CD8-positive, alpha-beta memory T cell (primary cell): ENCODE measurements around the gene SLX4. TPM values are rescaled to one million over a fixed set of nuclear protein-coding genes. Genes with fewer than 3 reads are reported as not detected.
A peak's percentile ranks its signal among the peaks of the same experiment; 100 is the strongest.

Experiments
- CTCF ChIA-PET: fragments of 350-600 bp; sonication (Branson Sonifier 250); formaldehyde crosslinking; loops from one replicate; lab custom pipeline; 2021; ENCODE audit warnings: antibody characterized with exemption; lab: Charles Lee
- POLR2A ChIA-PET: fragments of 350-600 bp; sonication (Branson Sonifier 250); formaldehyde crosslinking; loops from one replicate; lab custom pipeline; 2021; ENCODE audit warnings: antibody characterized with exemption; lab: Charles Lee
- DNase-seq, 5 donors: peaks; one replicate each; pipeline versions ENCODE4 v3.0.0 to v3.0.0-alpha.2; 2020 to 2022; ENCODE audit warnings: mixed read lengths in 1 of 5
- H3K27ac ChIP-seq: one replicate; pipeline ENCODE4 v1.7.0; 2013; ENCODE audit warnings: low read depth, mild to moderate bottlenecking, low read length, moderate library complexity
- H3K27me3 ChIP-seq: 2 replicates; pipeline ENCODE4 v1.7.0; 2013; ENCODE audit warnings: low read length, mild to moderate bottlenecking; ENCODE audit not compliant: insufficient read depth, poor library complexity, severe bottlenecking
- H3K36me3 ChIP-seq: 2 replicates; pipeline ENCODE4 v1.7.0; 2013; ENCODE audit warnings: mild to moderate bottlenecking, low read length, moderate library complexity; ENCODE audit not compliant: insufficient read depth
- H3K4me1 ChIP-seq: 2 replicates; pipeline ENCODE4 v1.7.0; 2013; ENCODE audit warnings: mild to moderate bottlenecking, low read length, moderate library complexity; ENCODE audit not compliant: insufficient read depth
- H3K4me3 ChIP-seq: 2 replicates; pipeline ENCODE4 v1.7.0; 2013; ENCODE audit warnings: mild to moderate bottlenecking, low read length
- H3K9me3 ChIP-seq: 2 replicates; pipeline ENCODE4 v1.7.0; 2013; ENCODE audit warnings: mild to moderate bottlenecking, low read length
- H3K27ac Mint-ChIP-seq, 8 donors: one replicate each; pipeline ENCODE4 v1.8.0; 2020 to 2021; ENCODE audit warnings: mixed read lengths in 8 of 8, mild to moderate bottlenecking in 6 of 8, inconsistent platforms in 3 of 8, moderate library complexity in 3 of 8
- H3K27me3 Mint-ChIP-seq, 2 donors: one replicate each; pipeline ENCODE4 v1.8.0; 2020 to 2021; ENCODE audit warnings: mixed read lengths in 2 of 2, mild to moderate bottlenecking in 1 of 2, moderate library complexity in 1 of 2
- H3K36me3 Mint-ChIP-seq, 3 donors: one replicate each; pipeline ENCODE4 v1.8.0; 2020 to 2021; ENCODE audit warnings: mixed read lengths in 3 of 3, inconsistent platforms in 1 of 3, mild to moderate bottlenecking in 1 of 3
- H3K4me1 Mint-ChIP-seq, 3 donors: one replicate each; pipeline ENCODE4 v1.8.0; 2020 to 2021; ENCODE audit warnings: mixed read lengths in 3 of 3, inconsistent platforms in 1 of 3, mild to moderate bottlenecking in 1 of 3
- H3K4me3 Mint-ChIP-seq, 7 donors: one replicate each; pipeline ENCODE4 v1.8.0; 2020 to 2021; ENCODE audit warnings: mixed read lengths in 7 of 7, mild to moderate bottlenecking in 6 of 7, moderate library complexity in 4 of 7, inconsistent platforms in 2 of 7
- H3K9me3 Mint-ChIP-seq, 5 donors: one replicate each; pipeline ENCODE4 v1.8.0; 2020 to 2022; ENCODE audit warnings: mixed read lengths in 5 of 5, mild to moderate bottlenecking in 3 of 5, moderate library complexity in 2 of 5, inconsistent platforms in 1 of 5
- polyA plus RNA-seq: library from polyadenylated mRNA; unstranded; fragments of 300-500 nt; fragmentation: Illumina TruSeq; gene quantifications from one replicate; pipeline ENCODE4 v1.2.3, GENCODE V29; 2021
- total RNA-seq, 2 experiments: library from RNA; stranded (reverse); gene quantifications; one replicate each; pipeline ENCODE4 v1.2.3, GENCODE V29; 2021

Gene SLX4
- total and polyA plus RNA-seq, 3 experiments from 2014 or later: 0.63 to 11.7 (median 11.6) TPM

DNA sequence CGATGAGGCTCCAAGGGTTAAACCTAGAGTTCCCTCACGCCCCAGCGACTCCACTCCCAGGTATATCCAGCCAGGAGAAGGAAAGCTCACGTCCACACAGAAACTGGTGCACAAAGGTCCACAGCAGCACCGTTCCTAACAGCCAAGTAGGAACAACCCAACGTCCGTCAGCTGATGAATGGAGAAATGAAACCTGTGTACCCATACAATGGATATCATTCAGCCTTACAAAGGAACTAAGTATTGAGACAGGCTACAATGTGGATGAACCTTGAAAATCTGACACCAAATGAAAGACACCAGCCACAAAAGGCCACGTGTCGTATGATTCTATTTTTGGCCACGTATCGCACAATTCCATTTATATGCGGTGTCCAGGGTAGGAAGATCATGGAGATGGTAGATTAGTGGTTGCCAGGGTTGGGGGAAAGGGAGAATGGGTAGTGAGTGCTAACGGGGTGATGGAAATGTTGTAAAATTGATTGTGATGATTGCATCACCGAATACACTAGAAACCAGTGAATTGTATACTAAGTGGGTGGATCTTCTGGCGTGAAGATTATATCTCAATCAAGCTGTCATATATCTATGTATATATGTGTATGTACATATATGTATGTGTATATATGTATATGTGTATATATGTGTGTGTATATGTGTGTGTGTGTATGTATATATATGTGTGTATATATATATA is 64.3 kb downstream of the SLX4 start:
- Mint-ChIP-seq H3K4me3 (no peak overlapping the region), H3K27ac (peak overlapping the region in 5 of 8 donors; percentile 3 to 83 (median 67)), H3K4me1 (peaks cover 0 to 10% (median under 1%) of the 10 kb centered on the region in 3 donors), H3K27me3 (no peaks in the 10 kb centered on the region), H3K9me3 (no peaks in the 10 kb centered on the region), H3K36me3 (peaks cover 14 to 90% (median 25%) of the 10 kb centered on the region in 3 donors)
- Histone ChIP-seq H3K4me3 (no peak overlapping the region), H3K9me3 (no peaks in the 10 kb centered on the region), H3K36me3 (peaks cover 57% of the 10 kb centered on the region), H3K27ac (no peak overlapping the region), H3K27me3 (no peaks in the 10 kb centered on the region), H3K4me1 (no peaks in the 10 kb centered on the region)
- no peak for DNase-seq
- ChIA-PET POLR2A (interaction anchor here (1.2 kb wide), 1 partner anchor 29 kb away, joined by 4 read pairs; no protein-coding TSS in a partner anchor), CTCF (no interaction called here)

GRCh38 chr16:3542601-3543373 is 68.6 kb downstream of the SLX4 start:
- ChIA-PET POLR2A (interaction anchor here (0.6 kb wide), 2 partner anchors 33 to 39 kb away, joined by 4 read pairs; no protein-coding TSS in a partner anchor), CTCF (no interaction called here)
- Mint-ChIP-seq H3K36me3 (peaks cover 0 to 83% (median 17%) of the 10 kb centered on the region in 3 donors), H3K27ac (peak overlapping the region in 4 of 8 donors; percentile 20 to 76 (median 61)), H3K27me3 (no peaks in the 10 kb centered on the region), H3K4me3 (no peak overlapping the region), H3K9me3 (no peaks in the 10 kb centered on the region), H3K4me1 (peaks cover 0 to 9% (median 0%) of the 10 kb centered on the region in 3 donors)
- peaks cover 42% of the 10 kb centered on the region for H3K36me3 ChIP-seq
- no peaks in the 10 kb centered on the region for H3K9me3 ChIP-seq
- H3K27me3 ChIP-seq: no peaks in the 10 kb centered on the region
- no peak overlapping the region for H3K4me3 ChIP-seq
- no peak for DNase-seq
- H3K27ac ChIP-seq: no peak overlapping the region
- no peaks in the 10 kb centered on the region for H3K4me1 ChIP-seq

DNA sequence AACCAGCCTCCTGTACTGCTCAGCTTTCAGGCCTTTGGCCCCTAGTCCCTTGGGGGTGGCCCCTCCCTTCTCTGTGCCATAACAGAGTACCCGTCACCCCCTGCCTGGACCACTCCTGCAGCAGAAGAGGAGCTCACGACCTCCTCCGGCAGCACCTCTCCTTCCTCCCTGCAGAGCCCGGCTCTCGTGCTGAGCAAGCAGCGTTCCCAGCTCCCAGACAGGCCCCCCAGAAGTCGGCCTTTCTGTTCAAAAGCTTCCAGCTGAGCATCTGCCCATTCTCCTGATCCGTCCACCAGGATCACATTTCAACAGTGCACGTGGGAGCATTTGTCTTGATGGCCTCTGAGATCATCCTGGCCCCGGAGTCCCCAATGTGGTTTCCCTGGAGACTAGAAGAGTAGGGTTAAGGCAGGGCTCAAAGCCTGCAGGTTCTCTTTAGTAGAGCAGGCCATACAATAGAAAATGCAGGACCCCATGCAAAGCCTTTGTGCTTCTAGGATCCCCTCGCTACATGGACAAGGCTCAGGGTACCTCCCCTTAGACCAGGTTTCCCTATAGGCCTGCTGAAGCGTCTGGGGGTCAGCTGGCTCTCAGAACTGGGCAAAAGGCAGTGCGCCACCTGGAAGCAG is 69.8 kb downstream of the SLX4 start:
- no peaks in the 10 kb centered on the region for H3K27me3 ChIP-seq
- Mint-ChIP-seq H3K4me1 (peaks cover 0 to 9% (median 0%) of the 10 kb centered on the region in 3 donors), H3K9me3 (no peaks in the 10 kb centered on the region), H3K27ac (peak overlapping the region in 2 of 8 donors; percentile 20 to 35), H3K36me3 (peaks cover 0 to 78% (median 15%) of the 10 kb centered on the region in 3 donors), H3K4me3 (no peak overlapping the region), H3K27me3 (no peaks in the 10 kb centered on the region)
- H3K4me1 ChIP-seq: no peaks in the 10 kb centered on the region
- no peak for DNase-seq
- H3K27ac ChIP-seq: no peak overlapping the region
- ChIA-PET CTCF (no interaction called here), POLR2A (interaction anchor here (0.6 kb wide), 1 partner anchor 32 kb away, joined by 4 read pairs; no protein-coding TSS in a partner anchor)
- H3K9me3 ChIP-seq: no peaks in the 10 kb centered on the region
- peaks cover 35% of the 10 kb centered on the region for H3K36me3 ChIP-seq
- no peak overlapping the region for H3K4me3 ChIP-seq

DNA sequence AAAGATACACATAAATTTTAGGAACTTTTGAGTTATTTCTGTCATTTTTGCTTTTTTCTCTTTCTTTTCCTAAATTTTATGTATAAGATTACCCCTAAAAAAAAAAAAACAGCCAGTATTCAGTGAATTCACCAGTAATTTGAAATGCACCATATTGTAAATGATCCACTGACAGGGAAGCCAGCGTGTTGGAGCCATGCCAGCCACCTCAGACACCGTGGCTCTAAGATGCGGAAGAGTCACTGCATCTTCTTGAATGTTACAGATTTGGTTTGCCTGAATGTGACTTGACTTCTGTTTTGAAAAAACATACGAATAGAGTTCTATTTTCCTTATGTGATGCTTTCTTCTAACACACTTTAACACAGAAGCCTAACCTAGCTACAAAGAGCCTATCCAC is 73.2 kb downstream of the SLX4 start:
- Histone ChIP-seq H3K4me3 (no peak overlapping the region), H3K4me1 (no peaks in the 10 kb centered on the region), H3K27ac (no peak overlapping the region), H3K36me3 (peaks cover 22% of the 10 kb centered on the region), H3K9me3 (no peaks in the 10 kb centered on the region), H3K27me3 (no peaks in the 10 kb centered on the region)
- Mint-ChIP-seq H3K4me3 (no peak overlapping the region), H3K4me1 (peaks cover 6 to 18% (median 8%) of the 10 kb centered on the region in 3 donors), H3K27me3 (peaks cover 0 to 3% of the 10 kb centered on the region in 2 donors), H3K27ac (peak overlapping the region in 3 of 8 donors; percentile 17 to 58 (median 35)), H3K9me3 (no peaks in the 10 kb centered on the region), H3K36me3 (peaks cover 0 to 82% (median 12%) of the 10 kb centered on the region in 3 donors)
- ChIA-PET CTCF (no interaction called here), POLR2A (no interaction called here)
- no peak for DNase-seq

GRCh38 chr16:3536851-3537250 is 74.6 kb downstream of the SLX4 start:
- no peak overlapping the region for H3K27ac ChIP-seq
- peak overlapping the region in 4 of 8 donors; percentile 52 to 90 (median 58) for H3K27ac Mint-ChIP-seq
- peaks cover 10% of the 10 kb centered on the region for H3K36me3 ChIP-seq
- CTCF ChIA-PET: interaction anchor here (0.9 kb wide), 1 partner anchor 17 kb away, joined by 4 read pairs; no protein-coding TSS in a partner anchor
- H3K4me1 ChIP-seq: no peaks in the 10 kb centered on the region
- POLR2A ChIA-PET: interaction anchor here (0.7 to 1.3 kb wide), 2 partner anchors 13 to 24 kb away, joined by 3 to 4 read pairs; no protein-coding TSS in a partner anchor
- DNase-seq: no peak
- H3K27me3 Mint-ChIP-seq: peaks cover 0 to 3% of the 10 kb centered on the region in 2 donors
- peaks cover 0 to 79% (median 12%) of the 10 kb centered on the region in 3 donors for H3K36me3 Mint-ChIP-seq
- H3K27me3 ChIP-seq: no peaks in the 10 kb centered on the region
- no peak overlapping the region for H3K4me3 ChIP-seq
- no peaks in the 10 kb centered on the region for H3K9me3 ChIP-seq
- no peaks in the 10 kb centered on the region for H3K9me3 Mint-ChIP-seq
- H3K4me1 Mint-ChIP-seq: peaks cover 6 to 18% (median 8%) of the 10 kb centered on the region in 3 donors
- H3K4me3 Mint-ChIP-seq: peak overlapping the region in 1 of 7 donors; percentile 40

- no peak overlapping the region for H3K4me3 Mint-ChIP-seq
- no peaks in the 10 kb centered on the region for H3K27me3 ChIP-seq
- no peak overlapping the region for H3K4me3 ChIP-seq
- no peaks in the 10 kb centered on the region for H3K9me3 Mint-ChIP-seq
- H3K36me3 ChIP-seq: peaks cover 9% of the 10 kb centered on the region
- no peak overlapping the region for H3K27ac ChIP-seq
- H3K4me1 Mint-ChIP-seq: peaks cover 6 to 18% (median 8%) of the 10 kb centered on the region in 3 donors
- peak overlapping the region in 2 of 8 donors; percentile 77 to 90 for H3K27ac Mint-ChIP-seq
- H3K9me3 ChIP-seq: no peaks in the 10 kb centered on the region
- ChIA-PET CTCF (interaction anchor here (0.9 kb wide), 1 partner anchor 17 kb away, joined by 4 read pairs; no protein-coding TSS in a partner anchor), POLR2A (interaction anchor here (0.7 to 1.3 kb wide), 2 partner anchors 13 to 24 kb away, joined by 3 to 4 read pairs; no protein-coding TSS in a partner anchor)
- H3K27me3 Mint-ChIP-seq: peaks cover 0 to 3% of the 10 kb centered on the region in 2 donors
- DNase-seq: no peak
- H3K4me1 ChIP-seq: no peaks in the 10 kb centered on the region
- peaks cover 0 to 77% (median 16%) of the 10 kb centered on the region in 3 donors for H3K36me3 Mint-ChIP-seq
Observed at GRCh38 chr16:3536271-3536731, 75.1 kb downstream of the SLX4 start.

- DNase-seq: no peak
- no peaks in the 10 kb centered on the region for H3K27me3 ChIP-seq
- POLR2A ChIA-PET: no interaction called here
- CTCF ChIA-PET: no interaction called here
- Mint-ChIP-seq H3K4me1 (peaks cover 6 to 9% (median 8%) of the 10 kb centered on the region in 3 donors), H3K36me3 (peaks cover 0 to 67% (median 8%) of the 10 kb centered on the region in 3 donors), H3K4me3 (no peak overlapping the region), H3K27ac (peak overlapping the region in 7 of 8 donors; percentile 1 to 90 (median 77)), H3K9me3 (no peaks in the 10 kb centered on the region), H3K27me3 (peaks cover 0 to 3% of the 10 kb centered on the region in 2 donors)
- no peaks in the 10 kb centered on the region for H3K9me3 ChIP-seq
- H3K4me1 ChIP-seq: no peaks in the 10 kb centered on the region
- H3K4me3 ChIP-seq: no peak overlapping the region
- H3K27ac ChIP-seq: no peak overlapping the region
- peaks cover 10% of the 10 kb centered on the region for H3K36me3 ChIP-seq
Observed at GRCh38 chr16:3534126-3534525, 77.3 kb downstream of the SLX4 start.
